Mesenchymal stem cell (in vitro differentiated cells and primary cell): ENCODE measurements around the gene AFAP1.

Experiments
- DNase-seq: peaks from one replicate; pipeline ENCODE4 v3.0.0-alpha.2; 2013
- H2AFZ ChIP-seq: one replicate; pipeline ENCODE4 v1.6.1; 2013; ENCODE audit warnings: low read depth, mild to moderate bottlenecking, control low read depth, inconsistent platforms, low read length, moderate library complexity
- H2AK5ac ChIP-seq: 2 replicates; pipeline ENCODE4 v1.6.1; 2013; ENCODE audit warnings: low read length, moderate library complexity, mild to moderate bottlenecking, inconsistent platforms; ENCODE audit not compliant: severe bottlenecking
- H2BK120ac ChIP-seq: one replicate; pipeline ENCODE4 v1.6.1; 2013; ENCODE audit warnings: low read depth, mild to moderate bottlenecking, inconsistent platforms, low read length, moderate library complexity
- H2BK12ac ChIP-seq, 2 experiments: one replicate each; pipeline ENCODE4 v1.6.1; 2013; ENCODE audit warnings: inconsistent platforms in 2 of 2, low read length in 2 of 2, mild to moderate bottlenecking in 2 of 2, moderate library complexity in 2 of 2, control low read depth in 1 of 2
- H2BK15ac ChIP-seq: one replicate; pipeline ENCODE4 v1.6.1; 2013; ENCODE audit warnings: mild to moderate bottlenecking, low read depth, inconsistent platforms; ENCODE audit not compliant: poor library complexity, severe bottlenecking
- H2BK5ac ChIP-seq: 2 replicates; pipeline ENCODE4 v1.6.1; 2013; ENCODE audit warnings: low read depth, mild to moderate bottlenecking, low read length, control low read depth, inconsistent platforms; ENCODE audit not compliant: poor library complexity, severe bottlenecking
- H3K14ac ChIP-seq, 2 experiments: one replicate each; pipeline ENCODE4 v1.6.1; 2013; ENCODE audit warnings: inconsistent platforms in 2 of 2, low read length in 2 of 2, control low read depth in 1 of 2, mild to moderate bottlenecking in 1 of 2, moderate library complexity in 1 of 2
- H3K18ac ChIP-seq, 2 experiments: one replicate each; pipeline ENCODE4 v1.6.1; 2013; ENCODE audit warnings: inconsistent platforms in 2 of 2, low read length in 2 of 2, control low read depth in 1 of 2, low read depth in 1 of 2, mild to moderate bottlenecking in 1 of 2
- H3K23ac ChIP-seq, 2 experiments: one replicate each; pipeline ENCODE4 v1.6.1; 2013; ENCODE audit warnings: inconsistent platforms in 2 of 2, low read length in 2 of 2, mild to moderate bottlenecking in 2 of 2, moderate library complexity in 2 of 2, control low read depth in 1 of 2
- H3K27ac ChIP-seq: 2 replicates; pipeline ENCODE4 v1.5.1; 2013; ENCODE audit warnings: mild to moderate bottlenecking, moderate library complexity, low read length, control low read depth, inconsistent platforms; ENCODE audit not compliant: poor library complexity, severe bottlenecking
- H3K27me3 ChIP-seq, 2 experiments: 2 replicates each; pipeline versions ENCODE4 v1.6.1 to v1.7.0; 2013; ENCODE audit warnings: low read length in 2 of 2, mild to moderate bottlenecking in 2 of 2, moderate library complexity in 2 of 2, control low read depth in 1 of 2, inconsistent platforms in 1 of 2; ENCODE audit not compliant: control insufficient read depth in 1 of 2, insufficient read depth in 1 of 2
- H3K36me3 ChIP-seq, 2 experiments: 2 replicates each; pipeline versions ENCODE4 v1.6.1 to v1.7.0; 2013; ENCODE audit warnings: low read length in 2 of 2, control low read depth in 1 of 2, inconsistent platforms in 1 of 2, low read depth in 1 of 2, mild to moderate bottlenecking in 1 of 2; ENCODE audit not compliant: insufficient read depth in 2 of 2, control insufficient read depth in 1 of 2
- H3K4ac ChIP-seq, 2 experiments: one replicate each; pipeline ENCODE4 v1.6.1; 2013; ENCODE audit warnings: inconsistent platforms in 2 of 2, low read length in 2 of 2, mild to moderate bottlenecking in 2 of 2, moderate library complexity in 2 of 2, control low read depth in 1 of 2, low read depth in 1 of 2
- H3K4me1 ChIP-seq: 2 replicates; pipeline ENCODE4 v1.6.1; 2013; ENCODE audit warnings: low read depth, low read length, control low read depth; ENCODE audit not compliant: control insufficient read depth, insufficient read depth
- H3K4me2 ChIP-seq: 2 replicates; pipeline ENCODE4 v1.6.1; 2013; ENCODE audit warnings: low read length, mild to moderate bottlenecking, inconsistent platforms; ENCODE audit not compliant: poor library complexity, severe bottlenecking
- H3K4me3 ChIP-seq, 2 experiments: 2 replicates each; pipeline versions ENCODE4 v1.5.1 to v1.7.0; 2013; ENCODE audit warnings: low read length in 2 of 2, mild to moderate bottlenecking in 2 of 2, control low read depth in 1 of 2, low read depth in 1 of 2; ENCODE audit not compliant: insufficient read depth in 1 of 2
- H3K79me1 ChIP-seq: replicated peaks from 2 replicates; pipeline ENCODE4 v1.6.1; 2013; ENCODE audit warnings: mild to moderate bottlenecking, control low read depth, low read length, inconsistent platforms; ENCODE audit not compliant: poor library complexity, severe bottlenecking
- H3K9ac ChIP-seq: 2 replicates; pipeline ENCODE4 v1.7.0; 2013; ENCODE audit warnings: mild to moderate bottlenecking, low read length, moderate library complexity
- H3K9me3 ChIP-seq: 2 replicates; pipeline ENCODE4 v1.7.0; 2013; ENCODE audit warnings: mild to moderate bottlenecking, low read length; ENCODE audit not compliant: control insufficient read depth
- H4K8ac ChIP-seq: one replicate; pipeline ENCODE4 v1.6.1; 2013; ENCODE audit warnings: inconsistent platforms, mild to moderate bottlenecking, low read length, moderate library complexity
- H4K91ac ChIP-seq: one replicate; pipeline ENCODE4 v1.6.1; 2013; ENCODE audit warnings: mild to moderate bottlenecking, low read length, inconsistent platforms
- WGBS: methylation state at CpG from one replicate; pipeline ENCODE4 v1.1.7; 2013; ENCODE audit warnings: mixed read lengths; 5-methylcytosine and 5-hydroxymethylcytosine counted together

AFAP1 gene

GRCh38 chr4:7782783-7783182 is 156.9 kb downstream of the AFAP1 start:
- Histone ChIP-seq H3K4me2 (no peak overlapping the region), H3K4ac (no peak overlapping the region), H3K36me3 (peaks cover 53 to 79% of the 10 kb centered on the region in 2 experiments), H2BK12ac (no peak overlapping the region), H2BK5ac (no peak overlapping the region), H3K9me3 (no peaks in the 10 kb centered on the region), H3K27ac (no peak overlapping the region), H3K9ac (no peak overlapping the region), H2BK15ac (no peak overlapping the region), H3K23ac (no peak overlapping the region), H3K14ac (no peak overlapping the region), H4K8ac (no peak overlapping the region), H2AFZ (no peak overlapping the region), H4K91ac (no peak overlapping the region), H3K27me3 (no peaks in the 10 kb centered on the region), H3K4me3 (no peak overlapping the region), H2AK5ac (no peak overlapping the region), H3K18ac (no peak overlapping the region), H3K4me1 (peaks cover 9% of the 10 kb centered on the region), H3K79me1 (peaks cover 51% of the 10 kb centered on the region), H2BK120ac (no peak overlapping the region)
- no peak for DNase-seq
- WGBS: 95% methylated on average over 6 of the region's 8 CpGs

GRCh38 chr4:7781993-7782392 is 157.7 kb downstream of the AFAP1 start:
- DNase-seq: peak; percentile 14

DNA sequence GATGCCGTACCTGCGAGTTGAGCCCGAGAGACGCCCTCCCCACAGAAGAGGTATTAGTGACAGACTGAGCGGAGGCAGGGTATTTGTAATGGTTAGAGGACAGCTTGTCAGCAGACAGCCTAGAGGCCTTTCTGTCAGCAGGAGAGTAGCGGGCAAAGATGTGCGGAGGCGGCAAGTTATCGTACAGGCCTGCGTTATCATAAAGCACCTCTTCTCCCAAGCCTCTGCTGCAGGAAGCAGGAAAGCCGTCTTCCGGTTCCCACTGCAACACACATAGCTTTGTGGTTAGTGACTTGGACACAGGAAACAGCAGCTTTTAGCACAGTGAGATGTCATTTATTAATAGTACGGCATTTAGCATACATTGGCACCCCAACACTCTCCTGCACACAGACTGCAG is 158.3 kb downstream of the AFAP1 start:
- no peak overlapping the region for H2BK15ac ChIP-seq
- no peak overlapping the region for H3K18ac ChIP-seq
- H3K4me1 ChIP-seq: peaks cover 8% of the 10 kb centered on the region
- peaks cover 45% of the 10 kb centered on the region for H3K79me1 ChIP-seq
- H4K8ac ChIP-seq: peak overlapping the region; percentile 45
- H2AK5ac ChIP-seq: no peak overlapping the region
- H3K36me3 ChIP-seq: peaks cover 53 to 81% of the 10 kb centered on the region in 2 experiments
- H2BK120ac ChIP-seq: no peak overlapping the region
- no peaks in the 10 kb centered on the region for H3K9me3 ChIP-seq
- H3K27ac ChIP-seq: no peak overlapping the region
- no peak overlapping the region for H4K91ac ChIP-seq
- no peak overlapping the region for H2AFZ ChIP-seq
- H2BK12ac ChIP-seq: no peak overlapping the region
- DNase-seq: peak; percentile 75
- 59% methylated on average over 13 of the region's 13 CpGs for WGBS
- no peak overlapping the region for H3K14ac ChIP-seq
- no peak overlapping the region for H3K9ac ChIP-seq
- no peak overlapping the region for H3K4ac ChIP-seq
- H3K23ac ChIP-seq: no peak overlapping the region
- H3K4me2 ChIP-seq: no peak overlapping the region
- no peaks in the 10 kb centered on the region for H3K27me3 ChIP-seq
- H3K4me3 ChIP-seq: no peak overlapping the region
- H2BK5ac ChIP-seq: no peak overlapping the region

More at GRCh38 chr4:7781993-7782392, 157.7 kb downstream of the AFAP1 start:
- Histone ChIP-seq H2BK120ac (no peak overlapping the region), H4K8ac (peak overlapping the region; percentile 77), H3K9ac (peak overlapping the region; percentile 30), H3K36me3 (peaks cover 53 to 81% of the 10 kb centered on the region in 2 experiments), H3K23ac (no peak overlapping the region), H2BK12ac (peak overlapping the region in 1 of 2 experiments; percentile 45), H3K4me3 (no peak overlapping the region), H3K18ac (peak overlapping the region; percentile 26 to 71), H3K79me1 (peaks cover 49% of the 10 kb centered on the region), H2AK5ac (no peak overlapping the region), H3K14ac (peak overlapping the region in 1 of 2 experiments; percentile 73), H4K91ac (peak overlapping the region; percentile 83), H3K4me1 (peaks cover 8% of the 10 kb centered on the region), H3K4me2 (no peak overlapping the region), H2BK15ac (no peak overlapping the region), H3K27me3 (no peaks in the 10 kb centered on the region), H3K9me3 (no peaks in the 10 kb centered on the region), H2AFZ (no peak overlapping the region), H2BK5ac (no peak overlapping the region), H3K27ac (no peak overlapping the region), H3K4ac (no peak overlapping the region)
- 91% methylated on average over 17 of the region's 17 CpGs for WGBS

GRCh38 chr4:7780751-7781348 is 158.8 kb downstream of the AFAP1 start:
- DNase-seq: peak; percentile 9
- no peak overlapping the region for H3K4ac ChIP-seq
- no peak overlapping the region for H3K9ac ChIP-seq
- no peaks in the 10 kb centered on the region for H3K27me3 ChIP-seq
- no peak overlapping the region for H4K91ac ChIP-seq
- H2AFZ ChIP-seq: no peak overlapping the region
- no peak overlapping the region for H3K14ac ChIP-seq
- no peak overlapping the region for H3K4me2 ChIP-seq
- H3K4me1 ChIP-seq: peaks cover 8% of the 10 kb centered on the region
- no peak overlapping the region for H2BK120ac ChIP-seq
- H2BK15ac ChIP-seq: no peak overlapping the region
- H3K4me3 ChIP-seq: no peak overlapping the region
- H3K9me3 ChIP-seq: no peaks in the 10 kb centered on the region
- H3K27ac ChIP-seq: no peak overlapping the region
- WGBS: 94% methylated on average over 2 of the region's 5 CpGs
- H3K18ac ChIP-seq: no peak overlapping the region
- peaks cover 58 to 81% of the 10 kb centered on the region in 2 experiments for H3K36me3 ChIP-seq
- H2AK5ac ChIP-seq: no peak overlapping the region
- H4K8ac ChIP-seq: no peak overlapping the region
- H2BK5ac ChIP-seq: no peak overlapping the region
- H3K79me1 ChIP-seq: peaks cover 44% of the 10 kb centered on the region
- no peak overlapping the region for H3K23ac ChIP-seq
- no peak overlapping the region for H2BK12ac ChIP-seq
